Measurements from ENCODE around the gene NOTO.

GRCh38 chr2:73243884-73244570 lies 41.7 kb downstream of the NOTO start:
- TF ChIP-seq CTCF (IDR thresholded peaks at IDR 0.05) (no peak), EZH2 (IDR thresholded peaks at IDR 0.05; ENCODE audit: borderline replicate concordance, insufficient read depth, low read depth, low read length, poor library complexity, severe bottlenecking) (no peak)

Measured in B cell (primary cell).